NCI-H226 (cell line): ENCODE data around the gene MAML3.

Experiments used
- DNase-seq: peaks from one replicate; pipeline ENCODE4 v3.0.0-alpha.2; 2015

MAML3 gene

GRCh38 chr4:139852612-139853269 is 301.2 kb downstream of the MAML3 start:
- DNase-seq, result no peak

GRCh38 chr4:139851639-139852038 is 302.3 kb downstream of the MAML3 start:
- DNase-seq, result no peak

- no peak for DNase-seq
Measured at GRCh38 chr4:139851133-139851532, 302.9 kb downstream of the MAML3 start.

- no peak for DNase-seq
Measured at GRCh38 chr4:139849219-139849618, 304.8 kb downstream of the MAML3 start.

- no peak for DNase-seq
Measured at GRCh38 chr4:139848028-139848427, 306.0 kb downstream of the MAML3 start.

- no peak for DNase-seq
Measured at GRCh38 chr4:139847602-139848001, 306.4 kb downstream of the MAML3 start.

- no peak for DNase-seq
Measured at GRCh38 chr4:139846766-139847165, 307.2 kb downstream of the MAML3 start.

- DNase-seq, result no peak
Measured at GRCh38 chr4:139845453-139846093, 308.4 kb downstream of the MAML3 start.

GRCh38 chr4:139844459-139845036 is 309.4 kb downstream of the MAML3 start:
- DNase-seq, result no peak

GRCh38 chr4:139844057-139844456 is 309.9 kb downstream of the MAML3 start:
- no peak for DNase-seq

GRCh38 chr4:139843641-139844040 is 310.3 kb downstream of the MAML3 start:
- no peak for DNase-seq

- DNase-seq, result no peak
Measured at GRCh38 chr4:139841464-139842195, 312.4 kb downstream of the MAML3 start.

- no peak for DNase-seq
Measured at GRCh38 chr4:139840773-139841172, 313.2 kb downstream of the MAML3 start.

GRCh38 chr4:139839403-139840031 is 314.5 kb downstream of the MAML3 start:
- DNase-seq, result no peak

- DNase-seq, result no peak
Measured at GRCh38 chr4:139838811-139839210, 315.2 kb downstream of the MAML3 start.

- no peak for DNase-seq
Measured at GRCh38 chr4:139834981-139835391, 319.0 kb downstream of the MAML3 start.

GRCh38 chr4:139834226-139834662 is 319.7 kb downstream of the MAML3 start:
- DNase-seq, result no peak

- no peak for DNase-seq
Measured at GRCh38 chr4:139833151-139833910, 320.7 kb downstream of the MAML3 start.

GRCh38 chr4:139828966-139829664 is 324.9 kb downstream of the MAML3 start:
- no peak for DNase-seq

- DNase-seq, result no peak
Measured at GRCh38 chr4:139826426-139826825, 327.6 kb downstream of the MAML3 start.

GRCh38 chr4:139825523-139826014 is 328.4 kb downstream of the MAML3 start:
- no peak for DNase-seq
